ENCODE data around the gene ARHGAP40. TPM values are rescaled to one million over a fixed set of nuclear protein-coding genes. Genes with fewer than 3 reads are reported as not detected.

Gene ARHGAP40
- total RNA-seq, 1 donor from 2014 or later, result not detected

DNA sequence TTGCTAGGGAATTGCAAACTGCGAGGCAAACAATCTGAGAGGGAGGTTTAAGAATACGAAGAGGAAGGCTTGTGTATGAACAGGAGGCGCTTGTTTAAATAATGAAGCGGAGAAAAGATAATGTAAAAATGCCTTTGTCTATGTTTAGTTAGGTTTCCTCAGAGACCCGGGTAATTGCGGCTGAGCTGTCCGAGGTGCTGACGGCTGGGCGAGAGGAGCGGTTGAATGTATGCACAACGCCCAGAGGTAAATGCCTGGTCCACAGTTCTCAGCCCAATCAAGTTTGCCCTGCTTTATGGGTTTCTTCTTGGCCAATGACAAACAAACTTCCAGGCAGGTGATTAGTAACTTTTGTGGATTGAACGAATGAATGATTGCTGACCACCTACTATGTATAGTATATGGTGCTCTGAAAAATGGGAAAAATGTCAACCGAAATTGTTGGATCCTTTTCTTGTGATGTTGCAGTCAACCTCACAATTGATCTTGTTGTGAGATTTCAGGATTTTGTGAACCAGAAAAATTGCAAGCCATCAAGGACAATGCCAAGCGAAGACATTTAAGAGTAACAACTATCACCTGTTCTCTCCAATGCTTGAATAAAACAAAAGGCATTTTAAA lies 84.4 kb downstream of the ARHGAP40 start:
- DNase-seq, result no peak

DNA sequence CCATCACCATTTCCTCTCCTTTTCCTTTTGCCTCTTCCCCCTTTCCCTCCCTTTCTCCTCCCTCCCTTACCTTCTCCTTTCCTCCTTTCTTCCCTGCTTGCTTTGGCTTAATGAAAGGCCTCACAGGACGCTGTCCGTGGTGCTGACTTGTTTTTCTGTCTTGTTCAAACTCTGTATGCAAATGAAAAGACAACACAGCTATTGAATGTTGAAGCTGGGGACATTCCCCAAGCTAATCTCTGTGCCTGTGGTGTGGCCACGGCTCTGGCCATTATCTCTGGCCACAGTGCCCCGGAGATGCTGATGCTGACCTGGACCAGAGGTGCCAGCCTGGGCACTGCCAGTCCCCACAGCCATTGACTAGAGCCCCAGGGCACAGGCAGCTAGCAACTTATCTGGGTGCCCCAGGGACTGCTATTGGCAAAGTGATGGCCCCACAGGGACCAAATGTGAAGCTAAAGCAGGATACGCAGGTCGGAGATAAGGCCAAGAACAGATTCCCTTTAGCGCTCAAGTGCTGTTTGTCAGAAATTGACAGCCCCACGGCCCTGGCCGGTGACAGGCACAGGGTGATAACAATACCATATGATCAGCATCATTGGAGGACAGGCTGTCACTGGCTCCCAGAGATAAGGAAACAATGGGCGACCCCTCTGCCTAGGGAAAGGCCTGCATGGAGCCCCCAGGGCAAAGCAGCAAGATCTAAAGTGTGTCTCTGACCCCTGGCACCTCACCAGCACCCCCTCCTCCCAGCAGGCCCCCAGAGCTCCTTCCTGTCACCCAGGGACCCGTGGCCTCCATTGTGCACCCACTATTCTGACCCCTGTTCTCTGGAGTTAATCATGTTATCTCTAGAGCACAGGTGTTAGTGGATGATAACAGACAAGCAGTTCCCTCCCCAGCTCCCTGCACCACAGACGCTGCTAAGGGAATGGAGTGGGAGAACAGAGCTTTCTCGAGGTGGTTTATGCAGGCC lies 91.1 kb downstream of the ARHGAP40 start:
- DNase-seq, result peak; percentile 6

DNA sequence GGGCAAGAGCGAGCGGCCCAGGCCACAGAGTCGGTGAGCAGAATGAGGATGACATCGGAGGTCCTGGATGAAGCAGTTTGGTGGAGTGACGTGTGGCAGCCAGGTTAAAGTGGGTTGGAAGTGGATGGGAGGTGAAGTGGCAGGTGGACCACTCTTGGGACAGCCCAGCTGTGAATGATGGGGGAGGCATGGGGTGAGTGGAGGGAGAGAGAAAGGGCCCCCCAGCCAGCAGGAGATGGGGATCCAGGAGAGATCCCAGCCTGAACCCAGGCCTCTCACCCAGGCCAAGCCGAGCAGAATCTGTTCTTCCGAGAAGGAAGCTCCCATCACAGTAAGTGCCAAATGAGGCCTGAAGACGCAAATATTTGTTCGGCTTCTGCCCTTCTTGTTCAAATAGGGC lies 95.7 kb downstream of the ARHGAP40 start:
- no peak for DNase-seq

DNA sequence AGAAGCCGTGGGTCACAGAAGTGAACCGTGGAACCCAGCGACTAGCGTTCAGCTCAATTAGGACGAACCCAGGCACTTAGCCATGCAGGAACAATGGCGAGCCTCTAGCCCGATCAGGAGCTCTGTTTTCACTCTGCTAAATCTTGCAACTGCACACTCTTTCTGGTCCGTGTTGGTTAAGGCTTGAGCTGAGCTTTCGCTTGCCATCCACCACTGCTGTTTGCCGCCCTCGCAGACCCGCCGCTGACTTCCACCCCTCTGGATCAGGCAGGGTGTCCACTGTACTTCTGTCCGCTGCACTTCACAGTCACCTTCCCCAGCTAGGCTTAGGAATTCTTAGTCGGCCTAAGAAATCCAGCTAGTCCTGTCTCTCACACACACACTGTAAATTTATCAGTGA lies 96.9 kb downstream of the ARHGAP40 start:
- no peak for DNase-seq

DNA sequence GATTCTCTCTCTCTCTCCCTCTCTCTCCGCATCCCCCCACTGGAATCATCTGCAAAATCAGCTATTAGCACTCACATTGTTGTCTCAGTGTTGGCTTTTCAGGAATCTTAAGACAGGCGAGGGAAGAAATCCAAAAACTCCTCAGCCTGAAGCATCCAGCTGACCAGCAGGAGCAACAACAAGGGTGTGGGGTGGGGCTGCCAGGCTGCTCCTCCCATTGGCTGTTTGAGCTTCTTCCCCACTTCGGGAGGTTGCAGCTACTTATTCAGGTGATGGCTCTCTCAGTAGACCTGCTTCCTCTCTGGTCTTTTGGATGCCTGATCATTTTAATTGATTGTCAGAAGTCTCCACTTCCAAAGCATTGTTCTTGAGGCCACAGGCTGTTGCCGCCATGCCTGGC lies 98.5 kb downstream of the ARHGAP40 start:
- no peak for DNase-seq

Other genes with a start within 250 kb of the ARHGAP40 start
- 2.8 TPM for gene SNHG17, start 166.5 kb upstream of the ARHGAP40 start, total RNA-seq
- 48.4 TPM for gene RALGAPB, start 129.0 kb upstream of the ARHGAP40 start, total RNA-seq
- not detected for gene ADIG, start 20.6 kb upstream of the ARHGAP40 start, total RNA-seq
- 6.4 TPM for gene SLC32A1, start 122.7 kb downstream of the ARHGAP40 start, total RNA-seq
- 10.1 TPM for gene ACTR5, start 146.7 kb downstream of the ARHGAP40 start, total RNA-seq
- gene PPP1R16B, start 203.9 kb downstream of the ARHGAP40 start, total RNA-seq, result 12.9 TPM